ENCODE results near the gene FBXL3. TPM values are rescaled to one million over a fixed set of nuclear protein-coding genes. Genes with fewer than 3 reads are reported as not detected.

Gene FBXL3
- polyA plus RNA-seq, 3 donors: 14.7 to 20.0 (median 19.0) TPM

DNA sequence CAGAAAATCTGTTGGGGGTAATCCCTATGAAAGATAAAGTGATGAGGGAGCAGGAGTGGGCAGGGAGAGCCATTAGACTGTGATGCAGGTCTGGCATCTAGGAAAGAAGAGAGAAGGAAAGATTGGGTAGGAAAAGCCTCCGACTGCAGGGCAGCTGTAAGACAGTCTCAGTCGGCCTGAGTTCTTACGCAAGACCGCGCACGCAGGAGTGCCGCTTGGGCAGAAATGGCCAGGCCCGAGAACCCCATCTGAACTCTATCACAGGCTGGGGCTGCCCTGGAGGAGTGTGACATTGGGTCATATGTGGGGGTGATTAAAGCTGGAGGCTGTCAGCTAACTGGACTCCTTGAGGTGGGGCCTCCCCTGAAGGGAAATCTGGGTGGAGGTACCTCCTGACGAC lies 13.9 kb upstream of the FBXL3 start:
- 67% methylated on average over 8 of the region's 9 CpGs for WGBS (ENCODE audit: insufficient coverage)
- no peaks in the 10 kb centered on the region for H4K20me1 ChIP-seq (ENCODE audit: insufficient read depth, low read length)
- Mint-ChIP-seq H3K9me3 (peaks cover 0 to 3% (median 0%) of the 10 kb centered on the region in 7 donors), H3K4me3 (no peak overlapping the region), H3K27ac (peak overlapping the region in 1 of 7 donors; percentile 41), H3K4me1 (peaks cover 5% of the 10 kb centered on the region), H3K27me3 (ENCODE audit: low read depth in 3 of 3) (peaks cover 0 to 1% (median 0%) of the 10 kb centered on the region in 3 donors), H3K36me3 (peaks cover 29 to 31% of the 10 kb centered on the region in 2 donors)
- DNase-seq: no peak
- no peak overlapping the region for H3K4me2 ChIP-seq (replicated peaks; ENCODE audit: extremely low read depth, low read length, poor library complexity, severe bottlenecking)
- no peak overlapping the region for H2AFZ ChIP-seq (ENCODE audit: insufficient read depth, low read depth, low read length, poor library complexity, severe bottlenecking)
- no peaks in the 10 kb centered on the region for H3K27me3 ChIP-seq (ENCODE audit: control insufficient read depth in 2 of 2, insufficient read depth in 2 of 2, low read length in 2 of 2)
- H3K9me3 ChIP-seq (replicated peaks in 1 of 2; ENCODE audit: control insufficient read depth in 1 of 2, insufficient read depth in 1 of 2, low read length in 2 of 2): no peaks in the 10 kb centered on the region
- H3K79me2 ChIP-seq (ENCODE audit: insufficient read depth, low read length): no peaks in the 10 kb centered on the region
- intact Hi-C loops (cut with micrococcal nuclease): no loop called here
- no peak overlapping the region for H3K4me3 ChIP-seq (replicated peaks in 1 of 3; ENCODE audit: low read depth in 2 of 3, low read length in 3 of 3)
- H3K9ac ChIP-seq (ENCODE audit: insufficient read depth, low read length, poor library complexity, severe bottlenecking): no peak overlapping the region
- TF ChIP-seq, protein P1, sequence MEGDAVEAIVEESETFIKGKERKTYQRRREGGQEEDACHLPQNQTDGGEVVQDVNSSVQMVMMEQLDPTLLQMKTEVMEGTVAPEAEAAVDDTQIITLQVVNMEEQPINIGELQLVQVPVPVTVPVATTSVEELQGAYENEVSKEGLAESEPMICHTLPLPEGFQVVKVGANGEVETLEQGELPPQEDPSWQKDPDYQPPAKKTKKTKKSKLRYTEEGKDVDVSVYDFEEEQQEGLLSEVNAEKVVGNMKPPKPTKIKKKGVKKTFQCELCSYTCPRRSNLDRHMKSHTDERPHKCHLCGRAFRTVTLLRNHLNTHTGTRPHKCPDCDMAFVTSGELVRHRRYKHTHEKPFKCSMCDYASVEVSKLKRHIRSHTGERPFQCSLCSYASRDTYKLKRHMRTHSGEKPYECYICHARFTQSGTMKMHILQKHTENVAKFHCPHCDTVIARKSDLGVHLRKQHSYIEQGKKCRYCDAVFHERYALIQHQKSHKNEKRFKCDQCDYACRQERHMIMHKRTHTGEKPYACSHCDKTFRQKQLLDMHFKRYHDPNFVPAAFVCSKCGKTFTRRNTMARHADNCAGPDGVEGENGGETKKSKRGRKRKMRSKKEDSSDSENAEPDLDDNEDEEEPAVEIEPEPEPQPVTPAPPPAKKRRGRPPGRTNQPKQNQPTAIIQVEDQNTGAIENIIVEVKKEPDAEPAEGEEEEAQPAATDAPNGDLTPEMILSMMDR (IDR thresholded peaks at IDR 0.05): no peak
- H3K36me3 ChIP-seq (replicated peaks in 1 of 2; ENCODE audit: control insufficient read depth in 1 of 2, insufficient read depth in 2 of 2, low read length in 2 of 2): peaks cover 20 to 29% of the 10 kb centered on the region in 2 donors
- no peak overlapping the region for H3K27ac ChIP-seq (ENCODE audit: low read depth in 1 of 2, low read length in 2 of 2)
- H3K4me1 ChIP-seq (ENCODE audit: control insufficient read depth in 1 of 2, insufficient read depth in 2 of 2, low read length in 2 of 2): no peaks in the 10 kb centered on the region

DNA sequence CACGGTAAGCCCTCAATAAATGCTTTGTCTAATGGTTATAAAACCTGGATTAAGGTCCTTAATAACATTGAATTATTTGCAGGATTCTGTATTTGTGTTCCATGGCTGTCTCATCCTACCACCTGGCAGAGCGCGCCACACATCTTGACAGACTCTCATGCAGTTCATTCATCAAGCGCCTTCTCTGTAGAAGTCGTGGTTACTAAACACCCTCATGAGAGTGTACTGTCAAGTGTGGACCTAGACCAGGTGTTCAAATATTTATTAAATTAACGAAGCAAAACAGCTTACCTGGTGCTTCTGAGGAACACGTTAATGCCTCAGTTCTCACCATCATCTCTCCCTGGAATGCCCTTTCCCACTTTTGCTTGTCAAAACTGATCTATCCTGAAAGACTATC lies 13.1 kb upstream of the FBXL3 start:
- Histone ChIP-seq H2AFZ (ENCODE audit: insufficient read depth, low read depth, low read length, poor library complexity, severe bottlenecking) (no peak overlapping the region), H3K4me2 (replicated peaks; ENCODE audit: extremely low read depth, low read length, poor library complexity, severe bottlenecking) (no peak overlapping the region), H3K36me3 (replicated peaks in 1 of 2; ENCODE audit: control insufficient read depth in 1 of 2, insufficient read depth in 2 of 2, low read length in 2 of 2) (peaks cover 13 to 22% of the 10 kb centered on the region in 2 donors), H4K20me1 (ENCODE audit: insufficient read depth, low read length) (no peaks in the 10 kb centered on the region), H3K9me3 (replicated peaks in 1 of 2; ENCODE audit: control insufficient read depth in 1 of 2, insufficient read depth in 1 of 2, low read length in 2 of 2) (no peaks in the 10 kb centered on the region), H3K9ac (ENCODE audit: insufficient read depth, low read length, poor library complexity, severe bottlenecking) (no peak overlapping the region), H3K4me3 (replicated peaks in 1 of 3; ENCODE audit: low read depth in 2 of 3, low read length in 3 of 3) (no peak overlapping the region), H3K27me3 (ENCODE audit: control insufficient read depth in 2 of 2, insufficient read depth in 2 of 2, low read length in 2 of 2) (no peaks in the 10 kb centered on the region), H3K4me1 (ENCODE audit: control insufficient read depth in 1 of 2, insufficient read depth in 2 of 2, low read length in 2 of 2) (no peaks in the 10 kb centered on the region), H3K27ac (ENCODE audit: low read depth in 1 of 2, low read length in 2 of 2) (no peak overlapping the region), H3K79me2 (ENCODE audit: insufficient read depth, low read length) (no peaks in the 10 kb centered on the region)
- H3K27me3 Mint-ChIP-seq (ENCODE audit: low read depth in 3 of 3): peaks cover 0 to 1% (median 0%) of the 10 kb centered on the region in 3 donors
- 100% methylated on average over 5 of the region's 7 CpGs for WGBS (ENCODE audit: insufficient coverage)
- intact Hi-C loops (cut with micrococcal nuclease): no loop called here
- TF ChIP-seq, protein P1 (IDR thresholded peaks at IDR 0.05): no peak
- peaks cover 0 to 3% (median 0%) of the 10 kb centered on the region in 7 donors for H3K9me3 Mint-ChIP-seq
- H3K27ac Mint-ChIP-seq: no peak overlapping the region
- H3K36me3 Mint-ChIP-seq: peaks cover 23% of the 10 kb centered on the region in 2 donors
- DNase-seq: no peak
- peaks cover 5% of the 10 kb centered on the region for H3K4me1 Mint-ChIP-seq
- H3K4me3 Mint-ChIP-seq: no peak overlapping the region
